KOPT-K1 (cell line): ENCODE measurements around the gene ADAMTS19.

Source experiments
- H3K27ac ChIP-seq: fragments of 200-600 bp; sonication (generic); 2 replicates; pipeline ENCODE4 v1.5.1; 2016; ENCODE audit warnings: antibody characterized with exemption, mild to moderate bottlenecking, low read depth, low read length; ENCODE audit not compliant: poor library complexity, severe bottlenecking
- H3K36me3 ChIP-seq: fragments of 200-600 bp; sonication (generic); 2 replicates; pipeline ENCODE4 v1.5.1; 2017; ENCODE audit warnings: antibody characterized with exemption, mild to moderate bottlenecking, low read length, moderate library complexity; ENCODE audit not compliant: insufficient read depth
- H3K9me3 ChIP-seq: fragments of 200-600 bp; sonication (generic); 2 replicates; pipeline ENCODE4 v1.5.1; 2017; ENCODE audit warnings: antibody characterized with exemption, low read length, mild to moderate bottlenecking; ENCODE audit not compliant: insufficient read depth, poor library complexity, severe bottlenecking

Gene ADAMTS19

GRCh38 chr5:129448654-129449053, 11.4 kb upstream of the ADAMTS19 start:
- H3K27ac ChIP-seq, result no peak overlapping the region
- H3K36me3 ChIP-seq, result no peaks in the 10 kb centered on the region
- H3K9me3 ChIP-seq, result no peaks in the 10 kb centered on the region

DNA sequence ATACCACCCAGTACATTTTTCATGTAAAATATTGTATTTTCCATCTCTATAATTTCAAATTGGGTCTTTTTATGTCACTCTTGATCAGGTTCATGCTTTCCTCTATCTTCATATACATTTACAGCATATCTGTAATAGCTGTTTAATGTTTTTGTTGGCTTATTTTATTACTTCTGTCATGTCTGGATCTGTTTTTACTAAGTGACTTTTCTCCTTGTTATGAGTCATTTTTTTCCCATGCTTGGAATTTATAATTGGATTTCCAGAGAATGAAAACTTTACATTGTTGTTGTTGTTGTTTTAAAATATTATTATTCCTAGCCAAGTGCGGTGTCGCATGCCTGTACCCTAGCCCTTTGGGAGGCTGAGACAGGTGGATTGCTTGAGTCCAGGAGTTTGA, 5.6 kb upstream of the ADAMTS19 start:
- no peak overlapping the region for H3K27ac ChIP-seq
- H3K9me3 ChIP-seq, result no peaks in the 10 kb centered on the region
- no peaks in the 10 kb centered on the region for H3K36me3 ChIP-seq

DNA sequence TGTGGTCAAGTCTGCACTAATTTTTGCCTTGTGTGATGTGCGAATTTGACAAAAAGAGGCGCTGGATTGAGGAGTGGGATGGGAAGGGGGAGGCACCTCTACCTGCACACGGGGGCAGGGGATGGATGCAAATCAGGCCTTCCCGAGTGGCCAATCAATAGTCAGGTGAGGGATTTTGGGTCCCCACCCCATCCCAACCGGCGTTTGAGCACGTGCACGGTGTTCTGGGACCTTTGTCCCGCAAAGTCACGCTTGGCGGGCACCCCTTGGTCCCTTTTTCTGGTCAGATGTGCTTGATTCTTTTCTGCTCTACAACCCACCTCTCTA, 685 bp upstream of the ADAMTS19 start:
- Histone ChIP-seq H3K9me3 (no peaks in the 10 kb centered on the region), H3K36me3 (no peaks in the 10 kb centered on the region), H3K27ac (no peak overlapping the region)

- no peak overlapping the region for H3K27ac ChIP-seq
- no peaks in the 10 kb centered on the region for H3K36me3 ChIP-seq
- H3K9me3 ChIP-seq, result no peaks in the 10 kb centered on the region
Measured at GRCh38 chr5:129460672-129460935, 506 bp downstream of the ADAMTS19 start.

DNA sequence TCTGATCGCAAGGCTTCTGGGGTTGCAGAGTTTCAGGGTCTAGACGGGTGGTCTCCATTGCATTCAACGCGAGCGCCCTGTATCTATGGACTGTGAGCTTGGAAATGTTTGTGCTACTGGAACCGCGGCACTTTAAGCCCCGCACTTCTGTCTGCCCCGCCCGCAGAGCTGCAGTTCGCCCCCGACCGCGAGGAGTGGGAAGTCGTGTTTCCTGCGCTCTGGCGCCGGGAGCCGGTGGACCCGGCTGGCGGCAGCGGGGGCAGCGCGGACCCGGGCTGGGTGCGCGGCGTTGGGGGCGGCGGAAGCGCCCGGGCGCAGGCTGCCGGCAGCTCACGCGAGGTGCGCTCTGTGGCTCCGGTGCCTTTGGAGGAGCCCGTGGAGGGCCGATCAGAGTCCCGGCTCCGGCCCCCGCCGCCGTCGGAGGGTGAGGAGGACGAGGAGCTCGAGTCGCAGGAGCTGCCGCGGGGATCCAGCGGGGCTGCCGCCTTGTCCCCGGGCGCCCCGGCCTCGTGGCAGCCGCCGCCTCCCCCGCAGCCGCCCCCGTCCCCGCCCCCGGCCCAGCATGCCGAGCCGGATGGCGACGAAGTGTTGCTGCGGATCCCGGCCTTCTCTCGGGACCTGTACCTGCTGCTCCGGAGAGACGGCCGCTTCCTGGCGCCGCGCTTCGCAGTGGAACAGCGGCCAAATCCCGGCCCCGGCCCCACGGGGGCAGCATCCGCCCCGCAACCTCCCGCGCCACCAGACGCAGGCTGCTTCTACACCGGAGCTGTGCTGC, 1.0 kb downstream of the ADAMTS19 start:
- Histone ChIP-seq H3K9me3 (no peaks in the 10 kb centered on the region), H3K27ac (no peak overlapping the region), H3K36me3 (no peaks in the 10 kb centered on the region)

DNA sequence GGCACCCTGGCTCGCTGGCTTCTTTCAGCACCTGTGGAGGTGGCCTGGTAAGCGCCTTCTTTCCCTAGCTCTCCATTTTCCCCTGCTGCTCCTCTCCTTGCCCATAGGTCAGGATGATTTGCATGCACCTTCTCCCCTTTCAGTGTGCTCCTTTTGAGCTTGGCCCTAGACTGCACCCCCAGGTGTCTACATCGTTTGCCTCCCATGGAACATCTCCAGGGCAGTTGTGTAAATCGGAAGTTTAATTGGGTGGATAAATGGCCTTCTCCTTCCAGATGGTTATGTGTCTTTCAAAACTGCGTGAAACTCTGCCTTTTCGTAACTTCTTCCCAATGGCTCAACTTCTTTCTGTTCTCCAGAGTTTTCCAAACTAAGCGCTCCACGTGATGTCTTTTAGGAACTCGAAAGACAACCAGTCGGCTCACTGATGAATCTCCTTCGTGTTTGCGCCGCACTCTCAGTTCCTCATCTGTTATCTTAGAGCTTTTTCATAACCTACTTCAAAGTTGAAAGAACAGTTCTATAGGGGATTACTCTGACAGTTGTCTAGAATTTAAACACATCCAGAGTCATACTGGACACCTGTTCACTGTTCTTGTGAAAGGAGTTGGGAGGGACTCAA, 1.7 kb downstream of the ADAMTS19 start:
- Histone ChIP-seq H3K9me3 (no peaks in the 10 kb centered on the region), H3K27ac (no peak overlapping the region), H3K36me3 (no peaks in the 10 kb centered on the region)

GRCh38 chr5:129465776-129466344, 5.8 kb downstream of the ADAMTS19 start:
- Histone ChIP-seq H3K36me3 (no peaks in the 10 kb centered on the region), H3K27ac (peak overlapping the region; percentile 24)

GRCh38 chr5:129474544-129474943, 14.4 kb downstream of the ADAMTS19 start:
- no peak overlapping the region for H3K27ac ChIP-seq
- H3K9me3 ChIP-seq, result no peaks in the 10 kb centered on the region
- no peaks in the 10 kb centered on the region for H3K36me3 ChIP-seq

More at GRCh38 chr5:129465776-129466344, 5.8 kb downstream of the ADAMTS19 start:
- no peaks in the 10 kb centered on the region for H3K9me3 ChIP-seq

DNA sequence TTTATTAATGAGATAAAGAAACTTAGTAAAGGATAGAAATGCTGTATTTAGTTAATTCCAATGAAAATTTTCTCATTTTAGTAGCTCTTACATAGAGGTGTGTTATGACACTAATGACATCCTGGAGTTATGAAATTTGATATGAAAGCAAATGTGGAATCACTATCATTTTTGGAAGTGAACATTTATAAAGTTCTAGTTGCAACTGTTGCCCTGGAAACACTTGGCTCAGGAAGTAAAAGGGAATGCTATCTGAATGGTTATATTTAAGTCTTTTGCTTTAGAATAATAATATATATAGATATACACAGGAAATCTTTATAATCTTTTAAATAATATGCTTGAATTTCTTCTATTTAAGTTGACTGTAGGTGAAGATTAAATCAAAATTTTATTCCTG, 16.7 kb downstream of the ADAMTS19 start:
- no peaks in the 10 kb centered on the region for H3K36me3 ChIP-seq
- H3K9me3 ChIP-seq, result no peaks in the 10 kb centered on the region
- no peak overlapping the region for H3K27ac ChIP-seq

GRCh38 chr5:129477532-129477931, 17.4 kb downstream of the ADAMTS19 start:
- Histone ChIP-seq H3K27ac (no peak overlapping the region), H3K36me3 (no peaks in the 10 kb centered on the region), H3K9me3 (no peaks in the 10 kb centered on the region)

- H3K27ac ChIP-seq, result no peak overlapping the region
- no peaks in the 10 kb centered on the region for H3K9me3 ChIP-seq
- no peaks in the 10 kb centered on the region for H3K36me3 ChIP-seq
Measured at GRCh38 chr5:129481161-129481560, 21.1 kb downstream of the ADAMTS19 start.

DNA sequence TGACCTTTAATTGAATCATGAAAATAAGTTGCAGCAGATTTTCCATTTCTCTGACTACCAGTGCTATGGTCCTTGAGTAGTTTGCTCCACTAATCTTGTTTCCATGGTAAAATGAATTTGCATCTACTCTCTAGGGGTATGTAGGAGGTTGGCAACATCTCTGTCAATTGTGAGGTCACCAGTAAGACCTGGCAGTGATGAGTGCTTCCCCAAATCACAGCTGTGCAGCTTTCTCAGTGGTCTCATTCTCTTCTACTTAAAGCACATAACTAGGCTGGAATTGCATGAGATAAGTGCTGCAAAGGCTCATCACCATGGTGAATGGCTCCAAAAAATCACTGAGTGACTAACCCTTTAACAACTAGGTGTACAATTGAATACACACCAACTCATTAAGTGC, 36.3 kb downstream of the ADAMTS19 start:
- Histone ChIP-seq H3K36me3 (no peaks in the 10 kb centered on the region), H3K9me3 (no peaks in the 10 kb centered on the region), H3K27ac (no peak overlapping the region)

DNA sequence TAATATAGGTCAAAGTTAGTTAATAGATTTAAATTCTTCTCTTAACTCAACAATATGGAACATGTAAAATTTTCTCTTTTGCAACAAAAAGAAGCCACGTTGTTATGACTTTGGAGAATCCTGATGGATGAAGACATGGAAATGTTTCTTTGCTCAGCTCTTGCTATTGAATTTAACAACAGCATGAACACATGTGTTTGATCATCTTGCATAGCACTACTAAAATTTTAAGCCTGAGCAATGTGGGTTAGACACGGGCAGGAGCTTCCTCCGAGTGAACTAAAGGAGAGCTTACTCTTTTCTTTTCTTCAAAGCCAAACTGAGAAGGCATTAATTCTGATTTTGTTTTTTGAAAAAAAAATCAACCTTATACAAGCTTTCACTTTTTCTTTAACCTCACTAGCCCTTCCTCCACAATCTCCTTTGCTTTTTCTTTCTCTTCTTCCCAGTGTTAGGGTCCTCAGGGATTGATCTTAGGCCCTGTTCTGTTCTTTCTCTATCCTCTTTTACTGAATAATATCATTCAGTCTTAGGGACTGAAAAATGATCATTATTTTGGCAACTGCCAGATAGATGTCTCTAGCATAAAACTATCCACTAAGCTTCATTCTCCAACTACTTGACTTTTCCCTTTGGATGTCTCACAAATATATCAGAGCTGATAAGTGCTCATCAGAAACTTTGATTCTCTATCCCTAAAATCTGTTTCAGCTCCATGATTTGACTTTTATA, 36.9 kb downstream of the ADAMTS19 start:
- Histone ChIP-seq H3K36me3 (no peaks in the 10 kb centered on the region), H3K27ac (no peak overlapping the region), H3K9me3 (no peaks in the 10 kb centered on the region)

DNA sequence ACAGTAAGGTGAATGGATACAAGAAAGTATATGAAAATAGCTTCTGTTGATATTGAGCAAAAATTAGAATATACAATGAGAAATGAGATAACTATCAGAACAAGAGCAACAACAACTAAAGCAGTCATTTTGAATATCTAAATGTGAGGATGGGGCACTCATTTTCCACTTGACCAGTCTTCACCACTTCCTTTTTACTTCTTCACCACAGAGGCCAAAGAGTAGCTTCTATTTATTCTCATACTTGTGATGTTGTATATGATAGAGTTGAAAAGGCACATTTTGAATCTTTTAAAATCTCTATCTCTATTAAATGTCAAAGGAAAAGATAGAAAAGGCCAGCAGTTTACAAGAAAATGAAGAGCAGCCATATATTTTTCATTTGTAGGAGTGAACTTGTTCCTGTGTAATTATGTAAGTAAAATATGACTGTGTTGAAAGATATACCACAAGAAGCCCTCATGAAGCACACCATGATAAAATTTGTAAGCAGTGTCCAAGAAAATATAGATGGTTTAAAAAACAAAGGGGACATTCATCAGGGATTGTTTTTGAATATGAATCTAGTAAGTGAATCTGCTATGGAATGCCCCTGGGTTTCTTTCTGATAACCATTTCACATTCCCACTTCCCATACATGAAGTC, 39.2 kb downstream of the ADAMTS19 start:
- no peak overlapping the region for H3K27ac ChIP-seq
- no peaks in the 10 kb centered on the region for H3K36me3 ChIP-seq
- H3K9me3 ChIP-seq, result no peaks in the 10 kb centered on the region

DNA sequence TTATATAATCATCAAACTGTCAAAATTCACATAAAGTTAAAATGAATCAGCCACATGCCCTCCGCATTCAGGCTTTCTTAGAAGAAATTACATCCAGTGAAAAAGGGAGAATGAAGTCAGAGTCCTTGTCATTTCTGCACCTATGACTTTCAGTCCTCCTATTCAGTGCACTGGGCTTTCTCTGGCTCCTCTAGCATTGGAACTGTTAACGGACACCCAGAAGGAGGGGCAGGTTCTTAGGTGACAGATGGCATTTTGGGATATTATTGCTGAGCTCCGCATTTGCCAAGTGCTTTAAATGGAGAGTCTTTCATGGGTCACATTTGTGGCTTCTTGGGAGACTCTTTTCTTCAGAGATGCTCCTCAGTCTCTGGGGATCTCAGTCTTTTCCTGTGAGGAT, 40.0 kb downstream of the ADAMTS19 start:
- Histone ChIP-seq H3K27ac (no peak overlapping the region), H3K9me3 (no peaks in the 10 kb centered on the region), H3K36me3 (no peaks in the 10 kb centered on the region)
